Measurements from ENCODE around the gene FCN2.

The FCN2 gene

DNA sequence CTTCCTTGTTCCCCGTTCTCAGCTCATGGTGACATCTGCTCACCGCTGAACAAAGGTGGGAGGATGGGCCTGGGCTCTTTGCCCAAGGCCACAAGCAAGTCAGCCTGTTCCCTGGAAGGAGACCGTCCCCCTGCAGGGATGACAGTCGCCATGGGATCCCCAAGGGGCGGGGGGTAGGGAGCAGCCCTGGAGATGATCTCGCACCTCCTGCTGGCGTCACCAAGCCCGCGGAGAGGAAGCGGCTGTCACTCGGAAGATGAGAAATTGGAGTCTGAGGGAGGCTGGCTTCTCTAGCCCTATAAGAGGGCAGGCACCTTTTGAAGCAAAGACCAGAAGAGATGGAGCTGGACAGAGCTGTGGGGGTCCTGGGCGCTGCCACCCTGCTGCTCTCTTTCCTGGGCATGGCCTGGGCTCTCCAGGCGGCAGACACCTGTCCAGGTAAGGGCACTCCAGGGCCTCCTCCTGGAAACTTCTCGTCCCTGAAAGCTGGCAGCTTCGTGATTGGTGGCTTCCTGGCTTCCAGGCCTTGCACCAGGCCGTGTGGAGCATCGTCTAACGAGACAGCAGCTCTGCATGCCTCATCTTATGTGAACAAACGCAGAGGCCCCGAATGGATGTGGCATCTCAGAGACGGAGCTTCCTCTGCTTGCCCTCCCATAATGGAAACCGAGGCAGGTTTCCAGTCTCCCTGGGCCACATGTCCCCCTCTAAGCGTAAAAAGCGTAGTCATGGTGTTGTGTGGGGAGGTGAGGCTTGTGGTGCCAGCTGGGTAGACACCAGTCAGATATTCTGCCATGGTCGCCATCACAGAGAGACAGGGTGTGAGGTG is at the start of gene FCN2:
FCN2 (plus strand) TSS at position 327 of the 829 bp plus-strand sequence; CDS start at position 339, 12 bp downstream.
- DNase-seq: peak in 1 of 2 experiments; percentile 21

DNA sequence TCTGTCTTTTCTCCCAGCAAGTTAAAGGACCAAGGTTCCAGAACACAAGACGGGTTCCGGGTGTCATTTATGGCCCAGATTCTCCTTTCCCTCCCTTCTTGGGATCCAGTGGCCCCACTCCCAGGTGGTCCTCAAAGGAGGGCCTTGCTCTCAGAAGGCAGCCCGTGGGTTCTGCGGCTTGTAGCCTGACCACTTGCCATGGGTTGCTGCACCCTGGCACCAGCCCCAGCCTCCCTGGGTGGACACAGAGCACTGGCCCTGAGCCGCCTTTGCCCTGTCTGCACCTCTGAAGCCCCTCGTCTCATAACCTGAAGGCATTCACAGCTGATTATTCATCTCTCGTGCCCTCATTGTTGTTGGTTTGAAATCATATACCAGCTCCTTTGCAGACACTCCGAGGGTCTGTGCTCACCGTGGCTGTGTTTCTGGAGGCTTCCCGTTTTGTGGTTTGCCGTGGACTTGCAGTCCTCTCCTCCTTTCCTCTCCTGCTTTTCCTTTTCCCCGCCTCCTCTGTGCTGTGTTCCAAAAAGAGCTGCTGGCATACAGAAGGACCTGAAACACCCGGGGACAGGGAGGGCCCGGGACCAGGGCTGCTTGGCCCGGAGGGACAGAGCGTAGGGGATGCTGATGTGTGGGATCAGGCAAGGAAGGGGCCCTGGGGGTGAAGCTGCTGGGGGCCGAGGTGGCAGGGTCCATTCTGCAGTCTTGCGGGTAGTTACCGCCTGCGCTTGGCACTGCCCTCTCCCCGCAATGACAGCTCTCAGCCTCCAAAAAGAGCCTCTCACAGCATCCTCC is 49.5 kb upstream of the FCN2 start:
- DNase-seq: no peak

DNA sequence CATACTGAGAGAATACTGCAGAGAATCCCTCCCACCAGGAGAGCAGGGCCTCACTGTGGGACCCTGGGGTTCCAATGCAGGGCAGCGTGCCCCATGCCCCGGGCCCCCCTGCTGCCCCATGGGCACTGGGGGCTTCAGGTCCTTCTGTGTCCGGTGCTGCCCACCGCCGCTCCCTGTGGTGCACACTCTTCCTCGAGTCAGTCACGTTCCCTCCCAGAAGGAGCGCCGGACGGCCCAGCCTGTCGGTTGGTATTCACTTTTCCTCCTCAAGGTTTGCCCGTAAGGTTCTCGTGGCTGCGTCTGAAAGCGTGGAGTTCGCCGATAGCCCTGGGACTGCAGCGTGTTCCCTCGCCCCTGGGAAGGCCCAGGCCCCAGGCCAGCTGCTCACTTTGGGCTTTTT is 48.1 kb upstream of the FCN2 start:
- DNase-seq: no peak

DNA sequence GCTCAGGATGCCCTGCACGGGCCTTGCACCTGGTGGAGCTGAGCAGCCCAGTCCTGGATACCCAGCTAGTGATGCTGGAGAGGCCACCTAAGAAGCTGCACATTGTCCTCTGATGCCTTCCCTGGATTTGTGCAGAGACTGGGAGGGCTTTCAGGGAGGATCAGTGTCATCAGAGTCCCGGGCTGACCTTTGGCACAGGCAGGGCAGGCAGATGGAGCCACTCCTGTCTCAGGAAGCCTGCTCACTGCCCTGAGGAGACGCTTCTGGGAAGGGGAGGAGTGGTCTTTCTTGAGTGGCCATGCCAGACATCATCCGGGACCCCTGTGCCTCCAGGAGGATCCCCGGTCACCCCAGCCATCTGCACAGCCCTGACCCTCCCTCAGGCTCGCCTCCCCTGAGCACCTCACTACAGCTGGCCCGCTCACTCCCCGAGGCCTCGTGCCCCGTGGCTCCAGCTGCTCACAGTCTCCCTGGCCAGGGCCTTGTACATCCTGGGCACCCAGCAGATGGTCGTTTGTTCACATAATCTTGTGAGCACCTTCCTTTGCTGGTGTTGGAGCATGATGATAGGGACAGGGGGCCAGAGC is 47.2 kb upstream of the FCN2 start:
- DNase-seq: peak; percentile 93 to 98

DNA sequence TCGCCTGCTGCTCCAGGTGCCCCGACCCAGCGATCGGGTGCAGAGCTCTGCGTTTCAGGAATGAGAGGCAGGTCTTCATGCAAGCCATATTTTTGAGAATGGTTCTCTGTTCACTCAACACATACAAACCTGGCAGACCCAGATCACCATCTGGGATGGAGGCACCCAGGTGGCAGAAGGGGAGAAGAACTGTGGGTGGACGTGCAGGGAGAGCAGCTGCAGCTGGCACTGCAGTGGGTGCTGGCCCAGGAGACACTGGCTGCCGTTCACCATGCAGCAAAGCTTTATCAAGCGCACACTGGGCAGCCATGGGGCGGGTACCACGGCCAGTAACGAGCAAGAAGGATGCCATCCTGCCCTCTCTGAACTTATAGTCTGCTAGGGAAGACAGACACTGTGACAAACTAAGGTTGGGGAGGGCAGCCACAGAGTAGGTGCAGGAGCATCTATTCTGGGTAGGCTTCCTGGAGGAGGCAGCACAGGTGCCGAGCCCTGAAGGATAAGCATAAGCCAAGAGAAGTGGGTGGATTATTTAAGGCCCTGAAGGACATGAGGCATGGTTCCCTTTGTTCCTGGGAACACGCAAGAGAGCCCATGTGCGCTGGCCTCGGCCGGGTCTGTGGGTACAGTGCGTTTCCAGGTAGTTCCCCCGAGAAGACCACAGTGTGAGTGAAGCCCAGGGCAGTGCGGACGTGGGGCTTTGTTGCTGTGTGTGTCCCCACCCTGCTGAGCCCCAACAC is 46.2 kb upstream of the FCN2 start:
- DNase-seq: peak; percentile 70 to 85

DNA sequence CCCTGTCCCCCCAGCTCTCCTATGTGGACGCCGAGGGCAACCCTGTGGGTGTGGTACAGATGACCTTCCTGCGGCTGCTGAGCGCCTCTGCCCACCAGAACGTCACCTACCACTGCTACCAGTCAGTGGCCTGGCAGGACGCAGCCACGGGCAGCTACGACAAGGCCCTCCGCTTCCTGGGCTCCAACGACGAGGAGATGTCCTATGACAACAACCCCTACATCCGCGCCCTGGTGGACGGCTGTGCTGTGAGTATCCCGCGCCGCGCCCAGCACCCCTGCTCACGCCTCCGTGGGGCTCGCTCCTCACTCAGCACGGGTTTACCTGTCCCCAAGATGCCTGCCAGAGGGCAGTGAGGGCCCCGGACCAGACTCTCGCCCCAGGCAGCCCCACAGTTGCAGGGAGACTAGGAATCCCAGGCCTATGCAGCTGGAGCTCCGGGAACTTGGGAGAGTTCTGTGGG is 45.6 kb upstream of the FCN2 start:
- no peak for DNase-seq

DNA sequence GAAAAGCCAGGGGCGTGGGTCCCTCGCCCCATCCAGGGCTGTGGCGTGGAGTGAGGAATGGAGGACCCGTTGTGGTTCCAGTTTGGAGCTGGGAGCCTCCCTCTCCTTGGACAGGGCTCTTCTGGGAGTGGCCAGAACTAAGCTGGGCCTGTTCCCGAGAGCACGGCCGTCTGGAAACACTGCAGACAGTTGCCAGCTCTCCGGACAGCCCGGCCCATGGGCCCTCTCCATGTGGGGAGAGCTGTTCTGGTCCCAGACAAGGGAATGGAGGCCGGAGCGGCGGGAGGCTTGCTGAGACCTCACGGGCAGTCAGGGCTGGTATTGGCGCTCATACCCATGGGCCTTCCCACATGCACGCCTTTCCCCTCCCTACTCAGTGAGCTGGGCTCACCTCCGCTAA is 45.2 kb upstream of the FCN2 start:
- DNase-seq: no peak

DNA sequence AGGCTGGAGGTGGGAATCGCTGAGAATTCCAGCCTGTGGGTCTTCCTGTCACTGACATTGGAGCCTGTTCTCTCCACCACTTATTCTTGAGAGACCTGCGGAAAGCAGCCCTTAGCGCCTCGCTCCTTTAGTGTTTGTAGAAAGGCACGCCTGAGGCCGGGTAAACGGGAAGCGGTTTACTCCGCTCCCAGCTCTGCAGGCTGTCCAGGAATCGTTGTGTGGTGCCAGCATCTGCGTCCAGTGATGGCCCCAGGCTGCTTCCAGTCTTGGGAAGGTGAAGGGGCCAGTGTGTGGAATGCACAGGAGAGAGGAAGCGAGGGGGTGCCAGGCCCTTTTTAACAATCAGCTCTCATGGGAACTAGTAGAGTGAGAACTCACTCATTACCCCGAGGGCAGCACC is 44.6 kb upstream of the FCN2 start:
- DNase-seq: no peak

DNA sequence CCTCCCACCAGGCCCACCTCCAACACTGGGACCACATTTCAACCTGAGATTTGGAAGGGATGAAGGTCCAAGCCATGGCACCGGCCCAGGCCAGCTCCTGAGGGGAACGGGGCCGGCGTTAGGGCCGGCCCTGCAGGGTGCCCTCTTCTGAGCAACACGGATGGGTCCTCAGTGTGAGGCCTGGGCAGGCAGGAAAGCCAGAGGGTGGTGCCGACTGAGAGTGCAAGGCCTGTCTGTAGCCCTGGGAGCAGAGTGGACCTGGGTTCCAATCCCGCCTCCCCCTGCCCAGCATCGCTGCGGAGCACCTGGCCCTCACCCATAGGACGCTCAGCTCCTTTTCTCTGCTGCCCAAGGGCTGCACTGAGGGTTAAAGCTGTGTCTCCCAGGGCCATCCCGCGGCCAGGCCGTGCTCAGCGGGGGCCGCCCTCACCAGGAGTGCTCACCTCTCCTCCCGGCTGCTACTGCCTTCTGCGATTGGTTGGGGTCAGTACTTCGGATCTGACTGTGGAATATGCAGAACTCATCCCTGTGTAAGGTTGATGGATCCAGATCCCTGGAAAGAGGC is 44.1 kb upstream of the FCN2 start:
- no peak for DNase-seq

DNA sequence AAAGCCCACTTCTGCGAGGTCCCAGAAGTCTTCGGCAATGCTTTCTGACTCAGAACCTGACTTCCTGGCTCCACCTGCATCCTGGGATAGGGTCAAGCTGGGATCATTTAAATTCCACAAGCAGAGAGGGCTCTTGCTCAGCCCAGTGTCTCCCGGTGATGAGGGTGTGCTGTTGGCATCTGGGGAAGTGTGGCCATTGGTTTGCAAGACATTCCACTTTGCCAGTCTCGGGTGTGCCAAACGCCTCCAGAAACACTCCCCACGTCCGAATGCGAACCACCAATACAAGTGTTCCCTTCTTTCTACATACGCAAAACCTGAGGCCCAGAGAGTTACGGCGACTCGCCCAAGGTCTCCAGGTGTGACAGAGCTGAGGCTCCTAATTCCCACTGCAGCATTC is 43.1 kb upstream of the FCN2 start:
- no peak for DNase-seq

DNA sequence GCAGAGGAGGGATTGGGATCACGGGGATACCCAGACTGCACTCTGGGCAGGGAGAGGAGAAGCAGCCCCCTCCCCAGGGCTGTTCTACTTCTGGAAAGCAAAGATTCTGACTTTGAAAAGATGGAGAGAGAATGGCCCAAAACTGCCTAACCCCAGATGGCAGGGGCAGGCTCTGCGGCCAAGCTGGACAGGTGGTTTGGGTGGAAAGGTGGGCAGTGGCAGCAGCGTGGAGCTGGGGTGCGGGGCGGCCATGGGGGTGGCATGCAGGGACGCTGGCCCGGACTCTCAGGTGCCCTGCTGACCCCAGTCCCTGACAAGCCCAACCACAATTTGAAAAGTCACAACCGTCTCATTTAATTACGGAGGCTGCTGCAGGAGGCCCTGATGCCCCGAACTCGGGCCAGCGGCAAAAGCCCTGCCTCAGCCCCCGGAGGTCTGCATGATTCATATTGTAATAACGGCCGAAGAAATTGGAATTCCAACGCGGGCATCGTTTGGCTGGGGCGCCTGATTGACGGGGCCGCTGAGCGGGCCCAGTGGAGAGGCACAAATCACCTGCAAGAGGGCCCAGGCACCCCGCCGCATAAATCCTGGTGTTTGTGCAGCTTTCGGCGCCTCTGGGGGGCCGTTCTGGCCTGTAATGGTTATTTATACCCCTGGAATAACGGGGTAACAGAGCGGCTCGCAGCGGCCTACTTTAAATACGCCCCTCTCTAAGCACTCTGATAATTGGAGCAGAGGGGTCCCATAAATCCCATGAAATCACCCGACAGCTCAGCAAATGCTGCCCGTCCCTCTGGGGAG is 41.8 kb upstream of the FCN2 start:
- DNase-seq: no peak

DNA sequence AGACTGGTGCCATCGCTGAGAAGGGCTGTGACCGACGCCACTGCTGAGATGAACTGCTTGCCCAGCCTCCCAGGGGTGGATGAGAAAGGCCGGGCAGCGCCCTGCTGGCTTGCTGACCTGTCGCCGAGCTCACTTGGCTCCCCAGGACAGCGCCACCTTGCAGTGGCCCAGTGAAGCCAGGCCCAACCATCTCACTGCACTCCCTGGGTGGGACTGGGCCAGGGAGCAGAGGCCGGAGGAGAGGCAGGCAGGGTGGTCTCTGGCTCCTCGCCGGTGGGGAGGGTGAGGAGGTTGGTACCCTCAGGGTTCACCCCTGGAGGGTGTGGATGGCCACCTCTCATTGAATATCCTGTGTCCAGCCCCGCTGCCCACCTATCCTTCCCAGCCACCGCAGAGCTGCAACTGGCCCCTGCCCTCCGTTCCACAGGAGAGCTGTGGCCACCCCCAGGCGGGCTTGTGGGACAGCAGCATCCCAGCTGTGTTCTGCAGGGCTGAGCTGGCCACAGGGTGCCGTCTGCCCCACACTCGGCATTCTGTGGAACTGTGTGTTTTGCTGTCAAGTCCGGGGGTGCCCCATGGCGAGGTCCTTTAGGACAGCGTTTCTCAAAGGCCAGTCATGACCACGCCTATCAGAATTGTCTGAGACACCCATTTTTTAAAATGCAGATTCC is 41.0 kb upstream of the FCN2 start:
- DNase-seq: no peak

DNA sequence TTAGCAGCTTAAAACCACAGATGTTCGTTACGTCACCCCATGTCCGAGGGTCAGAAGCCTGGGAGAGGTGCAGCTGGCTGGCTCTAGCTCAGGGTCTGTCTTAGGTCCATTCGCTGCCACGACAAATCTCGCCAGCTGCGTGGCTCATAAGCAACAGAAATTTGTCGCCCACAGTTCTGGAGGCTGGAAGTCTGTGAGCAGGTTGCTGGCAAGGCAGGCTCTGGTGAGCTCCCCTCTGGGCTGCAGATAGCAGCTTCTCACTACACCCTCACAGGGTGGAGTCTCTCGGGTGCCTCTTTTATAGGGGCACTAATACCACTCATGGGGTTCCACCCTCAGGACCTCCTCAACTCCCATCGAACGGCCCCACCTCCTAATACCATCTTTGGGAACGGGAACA is 40.1 kb upstream of the FCN2 start:
- no peak for DNase-seq

DNA sequence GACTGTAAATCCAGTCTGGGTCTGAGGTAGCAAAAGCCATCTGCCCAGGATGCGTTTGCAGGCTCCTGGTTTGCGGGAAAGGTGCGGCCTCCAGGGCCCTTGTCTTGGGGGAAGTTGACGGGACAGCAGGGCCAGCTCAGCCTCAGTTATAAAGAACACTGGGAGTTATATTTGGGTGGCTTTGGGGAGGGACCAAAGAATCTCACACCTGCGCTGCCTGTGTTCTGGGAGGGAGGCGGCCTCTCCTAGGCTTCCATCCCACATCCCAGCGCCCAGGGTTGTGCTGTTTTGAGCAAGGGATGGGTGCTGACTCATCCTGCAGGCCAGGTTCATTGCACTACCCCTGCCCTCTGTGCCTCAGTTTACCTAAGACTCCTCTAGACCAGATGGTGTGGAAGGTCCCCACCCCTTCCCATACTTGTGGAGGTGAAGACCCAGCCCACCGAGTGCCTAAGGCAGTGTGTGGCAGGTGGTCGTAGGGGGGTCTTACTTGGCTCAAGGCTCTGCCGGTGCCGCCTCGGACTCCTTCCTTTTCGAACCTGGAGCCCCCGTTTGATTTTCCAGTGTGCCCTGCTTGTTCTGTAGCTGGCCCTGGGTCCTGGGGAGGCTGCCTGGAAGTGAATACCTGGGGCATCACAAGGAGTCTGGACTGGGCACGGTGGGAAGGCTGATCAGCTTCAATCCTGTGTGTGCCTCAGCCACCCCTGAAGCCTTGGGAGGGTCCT is 39.3 kb upstream of the FCN2 start:
- peak in 1 of 2 experiments; percentile 31 for DNase-seq

DNA sequence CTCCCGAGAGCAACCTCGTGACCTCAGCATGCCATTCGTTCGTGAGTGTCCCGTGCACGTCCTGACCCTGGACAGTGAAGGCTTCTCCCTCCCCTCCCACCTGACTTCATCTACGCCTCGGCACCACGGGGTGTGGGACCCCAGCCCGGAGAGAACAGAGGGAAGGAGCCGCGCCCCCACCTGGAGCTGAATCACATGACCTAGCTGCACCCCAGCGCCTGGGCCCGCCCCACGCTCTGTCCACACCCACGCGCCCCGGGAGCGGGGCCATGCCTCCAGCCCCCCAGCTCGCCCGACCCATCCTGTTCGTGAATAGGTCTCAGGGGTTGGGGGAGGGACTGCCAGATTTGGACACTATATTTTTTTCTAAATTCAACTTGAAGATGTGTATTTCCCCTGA is 38.3 kb upstream of the FCN2 start:
- no peak for DNase-seq

DNA sequence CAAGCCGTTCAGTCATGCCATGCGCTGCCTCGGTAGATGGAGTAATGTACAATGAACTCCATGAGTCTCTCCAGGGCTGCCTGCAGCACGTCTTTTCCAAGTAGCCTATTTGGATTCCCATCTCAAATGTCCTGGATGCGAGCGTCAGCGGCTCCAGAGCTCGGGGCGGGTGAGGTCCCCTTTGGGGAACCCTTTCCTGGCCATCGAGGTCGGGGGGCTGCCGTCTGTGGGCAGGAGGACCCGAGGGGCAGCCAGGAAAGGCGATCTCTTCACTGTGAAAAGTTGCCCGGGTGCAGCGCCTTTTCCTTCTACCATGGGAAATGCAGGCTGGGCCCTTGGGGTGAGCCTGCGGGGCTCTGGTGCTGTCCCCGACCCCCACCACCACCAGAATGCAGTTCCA is 36.9 kb upstream of the FCN2 start:
- no peak for DNase-seq

DNA sequence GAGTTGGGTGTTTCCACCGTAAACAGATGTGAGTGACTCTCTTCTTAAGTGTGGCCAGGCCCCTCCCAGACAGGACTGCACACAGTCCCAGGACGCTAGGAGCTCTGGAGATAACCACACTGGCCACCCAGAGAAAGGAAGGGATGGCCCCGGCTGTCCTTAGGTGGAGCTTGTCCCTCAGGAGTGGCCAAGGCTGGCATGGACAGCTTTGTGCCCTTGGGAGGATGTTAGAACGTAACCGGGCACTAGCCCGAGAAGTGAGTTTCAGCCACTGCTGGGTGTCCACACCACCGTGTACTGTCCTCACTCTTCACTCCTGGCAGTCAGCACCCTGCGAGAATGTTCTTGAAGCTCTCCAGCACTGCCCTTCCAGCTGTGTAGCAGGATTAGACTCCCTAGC is 35.8 kb upstream of the FCN2 start:
- no peak for DNase-seq

DNA sequence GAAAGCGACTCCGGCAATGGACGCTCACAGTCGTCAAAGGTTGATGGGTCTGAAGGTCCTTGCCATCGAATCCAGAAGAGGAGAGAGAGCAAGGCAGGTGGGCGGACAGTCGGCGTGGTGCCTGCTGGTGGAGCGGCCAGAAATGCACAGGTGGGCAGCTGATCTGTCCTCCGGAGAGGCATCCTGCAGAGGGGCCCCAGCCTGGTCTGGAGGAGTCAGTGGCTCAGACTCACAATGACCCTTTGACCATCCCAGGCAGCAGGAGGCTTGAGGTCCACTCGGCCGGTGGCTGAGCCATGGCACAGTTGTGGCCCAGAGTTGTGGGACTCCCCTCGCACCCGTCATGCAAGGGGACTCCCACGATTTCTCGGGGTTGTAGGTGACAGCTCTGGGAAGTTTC is 34.4 kb upstream of the FCN2 start:
- DNase-seq: no peak

DNA sequence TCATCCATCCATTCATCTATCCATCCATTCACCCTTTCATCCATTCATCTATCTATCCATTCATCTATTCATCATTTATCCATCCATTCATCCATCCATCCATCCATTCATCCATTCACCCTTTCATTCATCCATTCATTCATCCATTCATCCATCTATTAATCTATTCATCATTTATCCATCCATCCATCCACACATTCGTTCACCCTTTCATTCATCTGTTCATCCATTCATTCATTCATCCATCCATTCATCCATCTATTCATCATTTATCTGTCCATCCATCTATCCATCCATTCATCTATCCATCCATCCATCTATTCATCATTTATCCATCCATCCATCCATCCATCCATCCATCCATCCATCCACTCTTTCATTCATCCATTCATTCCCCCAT is 33.9 kb upstream of the FCN2 start:
- DNase-seq: no peak

DNA sequence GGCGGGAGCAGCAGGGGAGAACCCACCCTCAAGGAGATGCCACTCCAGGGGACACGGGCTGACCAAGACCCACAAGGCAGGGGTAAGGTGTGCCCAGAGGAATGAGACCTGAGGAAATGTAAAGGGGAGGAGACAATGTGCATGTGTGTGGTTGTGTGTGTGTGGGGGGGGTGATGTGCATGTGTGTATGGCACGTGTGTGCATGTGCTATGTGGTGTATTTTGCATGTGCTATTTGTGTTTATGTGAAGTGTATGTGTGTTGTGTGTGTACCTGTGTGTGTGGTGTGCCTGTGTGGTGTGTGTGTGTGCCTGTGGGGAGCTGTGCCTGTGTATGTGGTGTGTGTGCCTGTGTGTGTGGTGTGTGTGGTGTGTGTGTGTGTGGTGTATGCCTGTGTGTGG is 33.5 kb upstream of the FCN2 start:
- no peak for DNase-seq
